Kidney epithelial cell (primary cell): ENCODE data around the gene CCNI. TPM values are rescaled to one million over a fixed set of nuclear protein-coding genes. Genes with fewer than 3 reads are reported as not detected.
A peak's percentile ranks its signal among the peaks of the same experiment; 100 is the strongest.

Source experiments
- DNase-seq: peaks from one replicate; pipeline ENCODE4 v3.0.0-alpha.2; 2010; ENCODE audit warnings: low read depth
- H3K27me3 ChIP-seq: 2 replicates; pipeline ENCODE4 v1.6.0; 2011; ENCODE audit warnings: low read length; ENCODE audit not compliant: control insufficient read depth, insufficient read depth
- H3K36me3 ChIP-seq: 2 replicates; pipeline ENCODE4 v1.5.1; 2011; ENCODE audit warnings: low read length; ENCODE audit not compliant: control insufficient read depth, insufficient read depth
- H3K4me3 ChIP-seq: 2 replicates; pipeline ENCODE4 v1.5.1; 2011; ENCODE audit warnings: low read depth, mild to moderate bottlenecking, control low read depth, low read length
- CTCF ChIP-seq: IDR thresholded peaks from 2 replicates; pipeline ENCODE4 v1.5.1; 2011; ENCODE audit warnings: mild to moderate bottlenecking, moderate library complexity, low read length, control low read depth, inconsistent platforms; ENCODE audit not compliant: insufficient read depth, poor library complexity, severe bottlenecking
- total RNA-seq: library from RNA; depleted of rRNA; stranded (reverse); fragments of >200 nt; gene quantifications from 2 replicates; pipeline ENCODE4 v1.2.3, GENCODE V29; 2015

CCNI gene
- total RNA-seq, 1 donor from 2014 or later: 388 TPM

- no peak for DNase-seq
- Histone ChIP-seq H3K36me3 (no peaks in the 10 kb centered on the region), H3K27me3 (no peaks in the 10 kb centered on the region), H3K4me3 (no peak overlapping the region)
- no peak for TF ChIP-seq CTCF
Observed at GRCh38 chr4:77104388-77104787, 28.6 kb upstream of the CCNI start.

- DNase-seq: no peak
- no peaks in the 10 kb centered on the region for H3K36me3 ChIP-seq
- no peak for TF ChIP-seq CTCF
Observed at GRCh38 chr4:77100234-77100633, 24.4 kb upstream of the CCNI start.

GRCh38 chr4:77097611-77098010 is 21.8 kb upstream of the CCNI start:
- Histone ChIP-seq H3K36me3 (no peaks in the 10 kb centered on the region), H3K27me3 (no peaks in the 10 kb centered on the region), H3K4me3 (no peak overlapping the region)
- no peak for TF ChIP-seq CTCF
- DNase-seq: no peak

More at GRCh38 chr4:77100234-77100633, 24.4 kb upstream of the CCNI start:
- Histone ChIP-seq H3K27me3 (no peaks in the 10 kb centered on the region), H3K4me3 (no peak overlapping the region)

- Histone ChIP-seq H3K27me3 (no peaks in the 10 kb centered on the region), H3K36me3 (no peaks in the 10 kb centered on the region), H3K4me3 (no peak overlapping the region)
- DNase-seq: no peak
- TF ChIP-seq CTCF: peak; percentile 90
Observed at GRCh38 chr4:77095101-77095821, 19.5 kb upstream of the CCNI start.

GRCh38 chr4:77094496-77094895 is 18.7 kb upstream of the CCNI start:
- Histone ChIP-seq H3K27me3 (no peaks in the 10 kb centered on the region), H3K36me3 (no peaks in the 10 kb centered on the region), H3K4me3 (no peak overlapping the region)
- no peak for TF ChIP-seq CTCF
- no peak for DNase-seq

GRCh38 chr4:77093401-77093800 is 17.6 kb upstream of the CCNI start:
- DNase-seq: no peak

More at GRCh38 chr4:77093401-77093800, 17.6 kb upstream of the CCNI start:
- no peak overlapping the region for H3K4me3 ChIP-seq
- H3K36me3 ChIP-seq: no peaks in the 10 kb centered on the region
- H3K27me3 ChIP-seq: no peaks in the 10 kb centered on the region
- TF ChIP-seq CTCF: no peak
